CD4-positive, alpha-beta T cell treated with Interleukin-6 at 100 ng/mL for 8 hours (primary cell): ENCODE data around the gene SUMF2.
"Not testable (repeated sequence)": the region's sequence is repeated elsewhere in the genome, so short reads cannot be mapped to it uniquely, and the experiment has no call there.

Experiments
- DNase-seq: peaks from one replicate; pipeline ENCODE4 v3.0.0-alpha.2; 2020; ENCODE audit warnings: mixed read lengths, low spot score

Gene SUMF2

GRCh38 chr7:56062382-56062781 lies 1.7 kb upstream of the SUMF2 start:
- DNase-seq = no peak

GRCh38 chr7:56063500-56063881 lies 595 bp upstream of the SUMF2 start:
- no peak for DNase-seq

- DNase-seq = not testable (repeated sequence)
Measured at GRCh38 chr7:56066376-56066775, 2.3 kb downstream of the SUMF2 start.

- peak; percentile 56 for DNase-seq
Measured at GRCh38 chr7:56074371-56074791, 10.3 kb downstream of the SUMF2 start.

- DNase-seq = no peak
Measured at GRCh38 chr7:56077681-56078080, 13.6 kb downstream of the SUMF2 start.

GRCh38 chr7:56078196-56078595 lies 14.1 kb downstream of the SUMF2 start:
- DNase-seq = no peak

- no peak for DNase-seq
Measured at GRCh38 chr7:56079450-56080185, 15.5 kb downstream of the SUMF2 start.

GRCh38 chr7:56080726-56081435 lies 16.8 kb downstream of the SUMF2 start:
- not testable (repeated sequence) for DNase-seq

GRCh38 chr7:56081626-56082340 lies 17.7 kb downstream of the SUMF2 start:
- DNase-seq = no peak

- DNase-seq = no peak
Measured at GRCh38 chr7:56083150-56083785, 19.2 kb downstream of the SUMF2 start.

- no peak for DNase-seq
Measured at GRCh38 chr7:56086761-56087160, 22.7 kb downstream of the SUMF2 start.

GRCh38 chr7:56087445-56087844 lies 23.4 kb downstream of the SUMF2 start:
- no peak for DNase-seq

GRCh38 chr7:56091591-56091990 lies 27.5 kb downstream of the SUMF2 start:
- no peak for DNase-seq

GRCh38 chr7:56092388-56092787 lies 28.3 kb downstream of the SUMF2 start:
- not testable (repeated sequence) for DNase-seq

GRCh38 chr7:56092789-56093531 lies 28.9 kb downstream of the SUMF2 start, which contains the start of gene PHKG1:
PHKG1 (minus strand) TSS chr7:56092952; CDS start chr7:56088941, 4,011 bp downstream.
- DNase-seq = no peak

GRCh38 chr7:56097700-56098099 lies 33.6 kb downstream of the SUMF2 start:
- no peak for DNase-seq

GRCh38 chr7:56098187-56099008 lies 34.3 kb downstream of the SUMF2 start:
- DNase-seq = not testable (repeated sequence)

GRCh38 chr7:56099653-56100052 lies 35.6 kb downstream of the SUMF2 start:
- DNase-seq = no peak

- not testable (repeated sequence) for DNase-seq
Measured at GRCh38 chr7:56104138-56104537, 40.1 kb downstream of the SUMF2 start.

GRCh38 chr7:56105508-56105907 lies 41.4 kb downstream of the SUMF2 start:
- no peak for DNase-seq
